ENCODE results near the gene MSX2.

DNA sequence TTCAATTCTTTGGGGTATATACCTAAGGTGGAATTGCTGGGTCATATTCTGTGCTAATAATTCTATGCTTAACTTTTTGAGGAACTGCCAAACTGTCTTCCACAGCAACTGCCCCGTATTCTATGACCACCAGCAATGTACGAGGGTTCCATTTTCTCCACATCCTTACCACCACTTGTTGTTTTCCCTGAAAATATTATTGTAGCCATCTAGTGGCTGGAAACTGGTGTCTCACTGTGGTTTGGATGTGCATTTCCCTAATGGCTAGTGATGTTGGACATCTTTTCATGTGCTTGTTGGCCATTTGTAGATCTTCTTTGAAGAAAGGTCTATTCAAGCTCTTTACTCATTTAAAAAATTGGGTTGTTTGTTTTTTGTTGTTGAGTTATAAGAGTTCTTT lies 30.7 kb downstream of the MSX2 start:
- TF ChIP-seq POLR2AphosphoS5 (IDR thresholded peaks at IDR 0.05; ENCODE audit: low read depth) (no peak), CTCF (conservative IDR thresholded peaks at IDR 0.05; ENCODE audit: low read depth in 2 of 2) (peak; percentile 20 to 39), EZH2 (IDR thresholded peaks at IDR 0.05; ENCODE audit: low read depth, unreplicated experiment) (no peak), JUNB (IDR thresholded peaks at IDR 0.05; ENCODE audit: unreplicated experiment) (no peak), EZH2phosphoT487 (IDR thresholded peaks at IDR 0.05; ENCODE audit: unreplicated experiment) (no peak), CREB1 (CRISPR knock-in tag; IDR thresholded peaks at IDR 0.05; ENCODE audit: low read depth) (no peak)
- TF ChIP-seq, protein P1, sequence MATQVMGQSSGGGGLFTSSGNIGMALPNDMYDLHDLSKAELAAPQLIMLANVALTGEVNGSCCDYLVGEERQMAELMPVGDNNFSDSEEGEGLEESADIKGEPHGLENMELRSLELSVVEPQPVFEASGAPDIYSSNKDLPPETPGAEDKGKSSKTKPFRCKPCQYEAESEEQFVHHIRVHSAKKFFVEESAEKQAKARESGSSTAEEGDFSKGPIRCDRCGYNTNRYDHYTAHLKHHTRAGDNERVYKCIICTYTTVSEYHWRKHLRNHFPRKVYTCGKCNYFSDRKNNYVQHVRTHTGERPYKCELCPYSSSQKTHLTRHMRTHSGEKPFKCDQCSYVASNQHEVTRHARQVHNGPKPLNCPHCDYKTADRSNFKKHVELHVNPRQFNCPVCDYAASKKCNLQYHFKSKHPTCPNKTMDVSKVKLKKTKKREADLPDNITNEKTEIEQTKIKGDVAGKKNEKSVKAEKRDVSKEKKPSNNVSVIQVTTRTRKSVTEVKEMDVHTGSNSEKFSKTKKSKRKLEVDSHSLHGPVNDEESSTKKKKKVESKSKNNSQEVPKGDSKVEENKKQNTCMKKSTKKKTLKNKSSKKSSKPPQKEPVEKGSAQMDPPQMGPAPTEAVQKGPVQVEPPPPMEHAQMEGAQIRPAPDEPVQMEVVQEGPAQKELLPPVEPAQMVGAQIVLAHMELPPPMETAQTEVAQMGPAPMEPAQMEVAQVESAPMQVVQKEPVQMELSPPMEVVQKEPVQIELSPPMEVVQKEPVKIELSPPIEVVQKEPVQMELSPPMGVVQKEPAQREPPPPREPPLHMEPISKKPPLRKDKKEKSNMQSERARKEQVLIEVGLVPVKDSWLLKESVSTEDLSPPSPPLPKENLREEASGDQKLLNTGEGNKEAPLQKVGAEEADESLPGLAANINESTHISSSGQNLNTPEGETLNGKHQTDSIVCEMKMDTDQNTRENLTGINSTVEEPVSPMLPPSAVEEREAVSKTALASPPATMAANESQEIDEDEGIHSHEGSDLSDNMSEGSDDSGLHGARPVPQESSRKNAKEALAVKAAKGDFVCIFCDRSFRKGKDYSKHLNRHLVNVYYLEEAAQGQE (IDR thresholded peaks at IDR 0.05; ENCODE audit: unreplicated experiment), result no peak
